Cardiac fibroblast (primary cell): ENCODE results near the gene ATP5PB.

Experiments used
- DNase-seq, 2 donors: peaks; one replicate each; pipeline versions ENCODE4 v3.0.0 to v3.0.0-alpha.2; 2010; ENCODE audit warnings: low read depth in 2 of 2
- H3K4me3 ChIP-seq, 2 donors: replicated peaks in 1 of 2; 1 replicate in 1 of 2; 2 replicates in 1 of 2; pipeline ENCODE4 v1.5.1; 2011; ENCODE audit warnings: low read depth in 2 of 2, low read length in 2 of 2, mild to moderate bottlenecking in 2 of 2, moderate library complexity in 1 of 2
- TF ChIP-seq, protein P1 (sequence below): IDR thresholded peaks from one replicate; pipeline ENCODE4 v1.5.1; 2011; ENCODE audit warnings: low read depth, mild to moderate bottlenecking, low read length, inconsistent platforms

Gene ATP5PB

GRCh38 chr1:111470596-111470995 is 21.3 kb downstream of the ATP5PB start:
- TF ChIP-seq, protein P1, sequence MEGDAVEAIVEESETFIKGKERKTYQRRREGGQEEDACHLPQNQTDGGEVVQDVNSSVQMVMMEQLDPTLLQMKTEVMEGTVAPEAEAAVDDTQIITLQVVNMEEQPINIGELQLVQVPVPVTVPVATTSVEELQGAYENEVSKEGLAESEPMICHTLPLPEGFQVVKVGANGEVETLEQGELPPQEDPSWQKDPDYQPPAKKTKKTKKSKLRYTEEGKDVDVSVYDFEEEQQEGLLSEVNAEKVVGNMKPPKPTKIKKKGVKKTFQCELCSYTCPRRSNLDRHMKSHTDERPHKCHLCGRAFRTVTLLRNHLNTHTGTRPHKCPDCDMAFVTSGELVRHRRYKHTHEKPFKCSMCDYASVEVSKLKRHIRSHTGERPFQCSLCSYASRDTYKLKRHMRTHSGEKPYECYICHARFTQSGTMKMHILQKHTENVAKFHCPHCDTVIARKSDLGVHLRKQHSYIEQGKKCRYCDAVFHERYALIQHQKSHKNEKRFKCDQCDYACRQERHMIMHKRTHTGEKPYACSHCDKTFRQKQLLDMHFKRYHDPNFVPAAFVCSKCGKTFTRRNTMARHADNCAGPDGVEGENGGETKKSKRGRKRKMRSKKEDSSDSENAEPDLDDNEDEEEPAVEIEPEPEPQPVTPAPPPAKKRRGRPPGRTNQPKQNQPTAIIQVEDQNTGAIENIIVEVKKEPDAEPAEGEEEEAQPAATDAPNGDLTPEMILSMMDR, result no peak
- DNase-seq, result no peak
- no peak overlapping the region for H3K4me3 ChIP-seq

DNA sequence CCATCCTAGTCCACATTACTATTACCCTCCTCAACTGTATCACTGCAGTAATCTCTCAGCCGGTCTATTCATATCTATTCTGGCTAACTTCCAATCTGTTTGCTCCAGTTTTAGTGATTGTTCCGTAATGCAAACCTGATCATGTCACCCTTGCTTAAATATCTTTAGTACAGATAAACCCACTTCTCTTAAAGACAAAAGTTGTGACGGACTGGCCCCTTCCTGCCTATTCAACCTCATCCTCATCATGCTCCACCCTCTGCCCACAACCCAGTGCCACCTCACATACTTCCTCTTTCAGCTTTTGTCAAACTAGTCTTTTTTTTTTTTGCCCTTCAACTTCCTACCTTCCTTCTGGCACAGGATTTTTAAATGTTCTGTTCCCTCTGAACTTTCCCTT is 21.7 kb downstream of the ATP5PB start:
- TF ChIP-seq, protein P1, result no peak
- DNase-seq, result no peak
- no peak overlapping the region for H3K4me3 ChIP-seq

GRCh38 chr1:111471538-111471937 is 22.3 kb downstream of the ATP5PB start:
- DNase-seq, result no peak
- H3K4me3 ChIP-seq, result no peak overlapping the region
- TF ChIP-seq, protein P1, result no peak

- TF ChIP-seq, protein P1, result no peak
- H3K4me3 ChIP-seq, result no peak overlapping the region
- peak; percentile 39 to 50 for DNase-seq
These were observed 24.8 kb downstream of the ATP5PB start for GRCh38 chr1:111474106-111474505.

GRCh38 chr1:111474521-111474920 is 25.3 kb downstream of the ATP5PB start:
- TF ChIP-seq, protein P1, result no peak
- no peak overlapping the region for H3K4me3 ChIP-seq
- no peak for DNase-seq

DNA sequence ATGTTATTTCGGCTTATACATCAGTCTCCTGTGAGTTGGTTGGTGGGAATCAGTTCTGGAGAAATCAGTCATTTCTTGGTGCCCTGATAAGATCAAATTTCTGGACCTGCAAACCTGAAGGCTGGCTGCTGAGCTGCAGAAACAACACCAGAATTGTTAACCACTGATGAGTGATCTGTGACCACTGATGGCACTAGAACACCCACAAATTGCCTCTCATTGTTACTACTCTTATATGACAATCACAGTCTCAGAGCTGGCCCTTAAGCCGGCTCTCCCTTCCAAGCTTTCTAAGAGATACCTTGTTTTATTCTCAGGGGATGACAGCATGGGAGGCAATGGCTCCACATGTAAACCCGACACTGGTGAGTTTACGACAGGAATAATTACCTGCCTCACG is 26.4 kb downstream of the ATP5PB start:
- DNase-seq, result no peak
- TF ChIP-seq, protein P1, result no peak
- H3K4me3 ChIP-seq, result no peak overlapping the region

- no peak for DNase-seq
- no peak overlapping the region for H3K4me3 ChIP-seq
- TF ChIP-seq, protein P1, result no peak
These were observed 26.9 kb downstream of the ATP5PB start for GRCh38 chr1:111476214-111476613.
